Activated CD8-positive, alpha-beta memory T cell treated with anti-CD3 and anti-CD28 coated beads, Interleukin-2, amount 50 U/mL, for 24 hours (primary cell): ENCODE data around the gene TLX3.
"Not testable (repeated sequence)": the region's sequence is repeated elsewhere in the genome, so short reads cannot be mapped to it uniquely, and the experiment has no call there.

Experiments
- DNase-seq: peaks from one replicate; pipeline ENCODE4 v3.0.0-alpha.2; 2020; ENCODE audit errors: extremely low read depth

The TLX3 gene

GRCh38 chr5:171323806-171324632, 15.0 kb downstream of the TLX3 start:
- no peak for DNase-seq

DNA sequence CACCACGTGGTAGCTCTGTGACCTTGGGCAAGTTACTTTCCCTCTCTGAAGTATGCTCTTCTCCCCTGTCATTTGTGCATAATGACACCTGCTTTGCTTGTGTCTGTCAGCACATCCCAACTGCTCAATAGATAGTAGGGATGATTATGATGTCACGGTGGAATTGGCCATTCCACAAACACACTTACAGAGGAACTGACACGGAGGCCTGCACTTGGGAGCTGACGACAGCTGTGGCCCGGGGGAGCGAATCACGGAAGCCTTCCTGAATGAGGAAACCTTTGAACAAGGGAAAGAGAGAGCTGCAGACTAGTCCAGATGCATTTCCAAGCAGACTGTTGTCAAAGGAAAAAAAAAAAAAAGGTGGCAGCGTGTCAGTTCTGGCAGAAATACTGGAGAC, 21.0 kb downstream of the TLX3 start:
- no peak for DNase-seq

DNA sequence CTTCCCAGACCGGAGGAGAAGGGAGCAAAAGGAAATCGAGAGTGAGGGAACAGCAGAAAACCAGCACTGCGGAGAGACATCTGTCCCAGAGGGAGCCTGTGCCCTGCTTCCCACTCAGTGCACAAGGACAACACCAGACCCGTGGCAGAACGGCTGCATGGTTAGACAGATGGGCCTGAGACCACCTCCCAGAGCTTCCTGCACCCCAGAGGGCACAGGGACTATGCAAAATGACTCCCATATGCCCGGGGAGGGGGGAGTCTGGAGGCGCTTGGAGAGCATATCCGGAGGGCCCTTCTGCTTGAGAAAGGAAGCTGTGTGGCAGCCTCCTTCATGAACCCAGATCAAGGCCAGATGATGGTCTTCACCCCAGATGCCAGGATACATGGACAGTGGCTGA, 26.6 kb downstream of the TLX3 start:
- DNase-seq: no peak

DNA sequence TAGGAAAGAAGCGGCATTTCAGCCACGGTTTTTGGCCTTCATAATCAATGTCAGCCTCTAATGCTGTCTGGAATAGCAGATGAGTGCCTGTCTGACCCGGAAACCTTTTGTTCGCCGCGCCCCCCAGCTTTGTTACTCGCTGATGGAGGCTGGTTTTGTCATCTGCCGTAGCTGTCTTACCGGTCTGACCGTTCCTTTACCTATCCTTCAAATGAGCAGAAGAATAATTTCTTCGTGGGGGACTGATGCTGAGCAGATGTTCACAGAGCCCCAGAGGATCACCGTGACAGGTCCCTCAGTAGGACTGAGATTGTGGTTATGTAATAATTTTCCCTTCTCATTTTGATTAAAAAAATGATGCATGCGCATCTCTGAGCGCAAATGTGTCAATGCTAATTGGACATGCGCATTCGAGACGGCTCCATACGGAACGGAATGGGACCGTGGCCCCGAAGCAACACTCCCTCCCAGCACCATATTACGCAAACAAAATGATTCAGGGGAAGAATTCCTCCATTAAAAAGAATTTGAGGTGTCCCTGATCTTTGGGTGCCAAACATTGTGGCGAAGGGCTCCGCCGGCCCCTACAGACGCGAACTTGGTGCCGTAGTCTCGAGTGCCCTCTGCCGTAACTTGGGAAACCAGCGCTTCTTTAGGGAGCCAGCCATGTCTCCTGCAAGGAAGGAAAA, 27.6 kb downstream of the TLX3 start:
- no peak for DNase-seq

- no peak for DNase-seq
These were observed 28.1 kb downstream of the TLX3 start for GRCh38 chr5:171337210-171337569.

GRCh38 chr5:171340042-171340441, 31.0 kb downstream of the TLX3 start:
- no peak for DNase-seq

DNA sequence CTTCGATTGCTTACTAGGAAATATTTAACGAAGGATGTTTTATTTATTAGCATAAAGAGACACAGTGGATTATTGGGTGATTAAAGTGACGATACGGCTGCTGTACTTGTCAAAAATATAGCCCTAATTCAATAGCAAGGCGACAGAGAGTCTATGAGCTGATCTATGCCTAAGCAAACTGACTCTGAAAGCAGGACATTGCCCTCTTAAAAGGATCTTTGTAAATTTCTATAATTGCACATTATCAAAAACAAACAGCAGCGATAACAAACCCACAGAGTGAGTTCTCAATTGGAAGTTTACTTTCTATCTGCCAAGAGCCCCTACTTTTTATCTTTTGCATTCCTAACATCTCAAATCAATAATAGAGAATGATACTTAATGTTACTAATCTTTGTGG, 31.4 kb downstream of the TLX3 start:
- DNase-seq: no peak

DNA sequence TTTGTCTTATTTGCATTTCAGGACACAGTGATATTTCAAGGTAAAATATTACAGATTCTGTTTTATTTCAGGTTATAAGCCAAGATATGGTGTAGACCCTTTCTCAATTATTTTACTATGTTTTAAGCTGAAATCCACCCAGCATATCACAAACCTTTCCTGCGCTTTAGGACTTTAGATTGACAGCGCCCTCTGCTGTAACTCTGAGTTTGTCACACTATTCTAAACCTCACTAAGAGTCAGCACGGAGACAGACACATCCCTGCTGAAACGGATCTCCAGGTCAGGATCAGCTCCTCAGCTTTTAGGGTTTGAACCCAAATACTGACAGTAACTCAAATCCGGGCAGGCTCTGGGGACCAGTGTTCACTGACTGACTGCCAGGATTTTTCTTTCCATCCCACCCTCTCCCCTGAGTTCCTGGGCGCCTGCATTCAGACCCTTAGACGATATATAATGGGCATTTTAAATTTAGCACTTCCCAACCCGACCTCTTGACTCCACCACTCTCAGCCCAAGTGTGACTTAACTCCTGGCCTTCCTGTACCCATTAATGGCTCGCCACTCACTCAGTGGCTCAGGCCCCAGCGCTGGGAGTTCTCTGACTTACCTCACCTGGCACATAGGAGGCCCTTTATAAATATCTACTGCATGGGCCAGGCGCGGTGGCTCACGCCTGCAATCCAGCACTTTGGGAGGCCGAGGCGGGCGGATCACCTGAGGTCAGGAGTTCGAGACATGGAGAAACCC, 33.5 kb downstream of the TLX3 start:
- DNase-seq: no peak

GRCh38 chr5:171344936-171345608, 36.0 kb downstream of the TLX3 start:
- no peak for DNase-seq

DNA sequence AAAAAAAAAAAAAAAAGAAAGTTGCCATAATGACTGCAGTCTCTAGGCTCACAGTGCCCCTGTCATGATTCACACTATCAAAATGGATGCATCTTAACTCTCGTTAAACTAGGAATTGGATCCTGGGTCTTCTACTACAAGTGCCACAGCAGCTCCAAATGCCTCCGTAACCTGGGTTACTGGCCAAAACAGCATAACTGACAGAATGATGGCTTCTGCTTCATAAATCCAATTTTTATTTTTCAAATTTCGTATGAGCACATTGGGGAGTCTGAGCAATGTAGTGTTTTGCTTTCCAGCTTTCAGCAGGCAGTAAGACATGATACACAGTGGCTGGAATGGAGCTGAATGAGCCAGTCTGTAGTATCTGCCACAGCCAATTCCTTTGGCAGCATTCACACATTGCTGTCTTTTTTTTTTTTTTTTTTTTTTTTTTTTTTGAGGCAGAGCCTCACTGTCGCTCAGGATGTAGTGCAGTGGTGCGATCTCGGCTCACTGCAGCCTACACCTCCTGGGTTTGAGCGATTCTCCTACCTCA, 42.6 kb downstream of the TLX3 start:
- DNase-seq: no peak

DNA sequence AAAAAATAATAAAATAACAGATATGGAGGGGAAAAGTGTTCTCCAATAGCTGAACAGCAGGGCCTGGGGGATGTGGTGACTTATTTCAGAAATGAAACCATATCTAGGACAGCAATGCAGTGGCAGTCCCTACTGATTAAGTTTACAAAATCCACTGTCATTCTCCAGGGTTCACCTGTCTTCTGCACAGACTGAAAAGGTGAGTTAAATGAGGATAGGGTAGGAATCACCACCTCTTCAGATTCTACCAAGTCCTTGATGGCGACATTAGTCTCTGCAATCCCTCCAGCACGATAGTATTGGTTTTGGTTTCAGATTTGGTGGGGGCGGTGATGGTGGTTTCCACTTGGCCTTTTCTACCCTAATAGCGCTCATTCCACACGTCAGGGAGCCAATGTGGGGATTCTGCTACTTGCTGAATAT, 46.3 kb downstream of the TLX3 start:
- no peak for DNase-seq

DNA sequence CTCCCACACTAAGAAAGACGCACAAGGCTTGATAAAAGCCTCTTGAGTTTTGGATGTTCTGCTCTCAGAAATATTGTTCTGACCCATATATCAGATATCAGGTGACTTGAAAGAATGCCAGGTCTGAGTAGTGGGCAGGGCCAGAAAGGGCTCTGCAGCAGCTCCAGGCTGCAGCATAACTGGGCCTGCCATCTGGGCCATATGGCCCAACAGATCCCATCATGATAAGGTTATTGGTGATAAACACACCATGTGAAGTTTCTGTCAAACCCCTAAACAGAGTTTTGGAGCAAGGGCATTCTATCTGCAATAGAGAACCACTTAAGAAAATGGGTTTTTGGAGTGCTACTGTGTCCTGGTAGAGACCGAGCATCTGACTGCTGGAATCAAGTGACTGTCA, 48.8 kb downstream of the TLX3 start:
- DNase-seq: no peak

DNA sequence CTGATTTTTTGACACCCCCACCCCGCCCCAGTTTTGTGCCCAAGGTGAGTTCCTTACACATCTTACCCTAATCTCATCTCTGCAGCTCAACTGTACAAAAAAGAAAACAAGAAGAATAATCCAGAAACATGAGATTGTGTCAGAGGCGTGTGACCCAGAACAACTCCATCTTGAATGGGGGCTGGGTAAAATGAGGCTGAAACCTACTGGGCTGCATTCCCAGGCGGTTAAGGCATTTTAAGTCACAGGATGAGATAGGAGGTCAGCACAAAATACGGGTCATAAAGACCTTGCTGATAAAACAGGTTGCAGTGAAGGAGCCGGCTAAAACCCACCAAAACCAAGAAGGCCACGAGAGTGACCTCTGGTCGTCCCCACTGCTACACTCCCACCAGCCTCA, 52.1 kb downstream of the TLX3 start:
- DNase-seq: not testable (repeated sequence)
